GM08714 (cell line): ENCODE measurements around the gene STARD13.

Experiments used
- H3K4me3 ChIP-seq: fragments of 200-500 bp; sonication (Bioruptor generic); 2 replicates; pipeline ENCODE4 v1.5.1; 2014; ENCODE audit warnings: mild to moderate bottlenecking, low read length, inconsistent platforms
- ZNF274 ChIP-seq: IDR thresholded peaks from 2 replicates; pipeline ENCODE4 v1.6.1; 2012; ENCODE audit warnings: mild to moderate bottlenecking, low read depth, low read length

Gene STARD13

GRCh38 chr13:33201659-33202058 is 83.9 kb downstream of the STARD13 start:
- H3K4me3 ChIP-seq: no peak overlapping the region; the same call in 1 of the 2 replicates
- TF ChIP-seq ZNF274: no peak

- TF ChIP-seq ZNF274: no peak
- no peak overlapping the region; the same call in 1 of the 2 replicates for H3K4me3 ChIP-seq
Observed at GRCh38 chr13:33199289-33199850, 86.2 kb downstream of the STARD13 start.

GRCh38 chr13:33197541-33197971 is 88.0 kb downstream of the STARD13 start:
- H3K4me3 ChIP-seq: no peak overlapping the region
- TF ChIP-seq ZNF274: no peak

GRCh38 chr13:33196767-33197166 is 88.8 kb downstream of the STARD13 start:
- no peak for TF ChIP-seq ZNF274
- no peak overlapping the region for H3K4me3 ChIP-seq

- H3K4me3 ChIP-seq: 0 out of 2 replicates have a peak overlapping the region, but pooled peaks have one; percentile 28
- no peak for TF ChIP-seq ZNF274
Observed at GRCh38 chr13:33195693-33196464, 89.7 kb downstream of the STARD13 start.

- no peak for TF ChIP-seq ZNF274
- 0 out of 2 replicates have a peak overlapping the region, but pooled peaks have one; percentile 28 for H3K4me3 ChIP-seq
Observed at GRCh38 chr13:33194820-33195692, 90.5 kb downstream of the STARD13 start.

- H3K4me3 ChIP-seq: no peak overlapping the region
- no peak for TF ChIP-seq ZNF274
Observed at GRCh38 chr13:33193428-33193974, 92.1 kb downstream of the STARD13 start.

GRCh38 chr13:33191425-33192210 is 93.9 kb downstream of the STARD13 start:
- no peak for TF ChIP-seq ZNF274
- H3K4me3 ChIP-seq: no peak overlapping the region

GRCh38 chr13:33189470-33189869 is 96.1 kb downstream of the STARD13 start:
- peak overlapping the region; percentile 33; the same call in 1 of the 2 replicates for H3K4me3 ChIP-seq
- TF ChIP-seq ZNF274: no peak

GRCh38 chr13:33188093-33188882 is 97.3 kb downstream of the STARD13 start:
- no peak for TF ChIP-seq ZNF274
- no peak overlapping the region for H3K4me3 ChIP-seq

GRCh38 chr13:33186861-33187291 is 98.7 kb downstream of the STARD13 start:
- no peak for TF ChIP-seq ZNF274
- no peak overlapping the region; the same call in 1 of the 2 replicates for H3K4me3 ChIP-seq

- TF ChIP-seq ZNF274: no peak
Observed at GRCh38 chr13:33185853-33186252, 99.7 kb downstream of the STARD13 start.

GRCh38 chr13:33184530-33184929 is 101.0 kb downstream of the STARD13 start:
- no peak for TF ChIP-seq ZNF274
- H3K4me3 ChIP-seq: no peak overlapping the region

More at GRCh38 chr13:33185853-33186252, 99.7 kb downstream of the STARD13 start:
- H3K4me3 ChIP-seq: no peak overlapping the region
